Umbilical cord (tissue), 2 donors: ENCODE results near the gene NPBWR2. TPM values are rescaled to one million over a fixed set of nuclear protein-coding genes. Genes with fewer than 3 reads are reported as not detected.

Source experiments
- DNase-seq: peaks from one replicate; pipeline ENCODE4 v3.0.0-alpha.2; 2015; ENCODE audit warnings: low spot score
- total RNA-seq: library from RNA; depleted of rRNA; stranded (reverse); fragments of >200 nt; gene quantifications from one replicate; pipeline ENCODE4 v1.2.3, GENCODE V29; 2014; ENCODE audit warnings: low replicate concordance; ENCODE audit not compliant: insufficient read depth

Gene NPBWR2
- total RNA-seq, 1 donor from 2014 or later = 3.9 TPM

DNA sequence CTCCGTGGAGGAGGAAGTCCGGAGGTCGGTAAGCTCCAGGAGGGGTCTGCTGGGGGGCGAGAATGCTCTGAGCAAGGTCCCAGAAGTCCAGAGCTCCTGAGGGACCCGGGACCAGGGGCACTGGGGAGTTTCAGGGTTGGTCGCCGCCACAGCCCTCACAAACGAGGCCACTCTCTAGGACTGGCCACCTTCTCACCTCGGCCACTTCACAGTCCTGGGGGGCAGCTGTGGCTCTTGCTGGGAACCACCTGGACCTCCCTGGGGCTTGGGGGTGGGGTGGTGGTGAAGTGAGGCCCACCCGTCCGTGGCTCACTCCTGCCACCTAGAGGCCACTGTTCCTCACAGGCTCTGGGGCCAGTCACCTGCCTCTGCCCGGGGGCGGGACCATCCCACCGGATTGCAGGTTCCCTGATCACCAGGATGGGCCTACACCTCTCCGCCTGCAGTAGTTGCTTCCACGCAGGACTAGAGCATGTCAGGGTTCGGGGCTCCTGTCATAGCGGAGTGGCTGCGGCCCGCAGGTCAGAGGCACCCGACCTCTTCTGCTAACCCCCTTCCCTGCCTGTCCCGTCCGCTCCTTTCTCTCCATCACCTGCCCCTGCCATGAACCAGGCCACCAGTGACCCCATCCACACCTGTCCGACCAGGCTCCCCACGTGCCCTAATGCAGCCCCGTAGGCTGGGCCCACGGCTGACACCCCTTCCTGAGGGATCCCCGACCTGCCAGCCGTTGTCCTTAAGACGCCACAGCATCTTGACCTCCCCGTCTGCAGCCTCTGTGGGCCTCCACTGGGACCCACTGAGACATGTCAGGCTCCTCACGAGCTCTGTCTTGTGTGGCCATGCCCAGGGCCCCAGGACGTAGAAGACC, 49.5 kb downstream of the NPBWR2 start:
- DNase-seq = peak; percentile 69

DNA sequence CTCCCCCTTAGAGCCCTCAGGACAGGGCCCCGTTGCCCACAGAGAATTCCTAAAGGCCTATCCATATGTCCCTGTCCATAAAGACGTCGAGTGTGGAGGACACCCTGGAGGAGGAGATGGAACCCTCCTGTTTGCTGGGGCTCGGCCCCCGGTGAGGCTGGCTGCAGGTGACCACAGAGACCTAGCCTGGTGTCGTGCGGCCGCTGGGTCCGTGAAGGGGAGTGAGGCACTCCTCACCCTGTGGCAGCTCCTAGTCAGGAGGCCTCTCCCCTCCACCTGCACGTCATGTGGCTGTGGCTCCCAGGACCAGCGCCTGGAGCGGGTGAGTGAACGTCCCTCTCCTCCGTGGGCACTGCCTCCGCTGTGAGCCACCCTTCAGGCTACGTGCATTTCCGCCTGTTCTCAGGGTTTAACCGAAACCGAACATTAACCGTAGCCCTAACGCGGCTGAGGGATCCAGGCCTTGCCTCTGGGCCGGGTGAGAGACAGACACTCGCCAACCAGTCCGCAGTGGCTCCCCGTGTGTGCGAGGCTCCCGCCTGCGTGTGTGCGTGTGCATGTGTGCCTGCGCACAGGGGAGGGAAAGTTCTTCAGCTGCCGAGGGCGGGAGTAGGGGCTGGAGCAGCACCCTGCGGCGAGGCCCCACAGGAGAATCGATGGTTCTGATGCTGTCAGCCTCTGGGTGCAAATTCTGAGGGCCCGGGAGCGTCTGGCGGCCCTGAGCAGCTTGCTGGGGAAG, 50.3 kb downstream of the NPBWR2 start:
- no peak for DNase-seq

DNA sequence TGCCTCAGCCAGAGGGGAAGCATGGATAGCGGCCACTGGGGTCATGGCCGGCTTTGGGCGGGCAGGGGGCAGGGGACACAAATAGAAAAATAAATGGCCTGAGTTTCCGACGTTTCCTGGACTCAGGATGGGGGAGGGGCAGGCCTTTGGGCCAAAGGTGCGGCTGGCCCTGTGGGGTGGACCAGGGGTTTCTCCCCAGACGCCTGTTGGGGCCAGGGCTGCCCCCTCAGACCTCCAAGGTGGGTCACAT, 50.8 kb downstream of the NPBWR2 start:
- no peak for DNase-seq

DNA sequence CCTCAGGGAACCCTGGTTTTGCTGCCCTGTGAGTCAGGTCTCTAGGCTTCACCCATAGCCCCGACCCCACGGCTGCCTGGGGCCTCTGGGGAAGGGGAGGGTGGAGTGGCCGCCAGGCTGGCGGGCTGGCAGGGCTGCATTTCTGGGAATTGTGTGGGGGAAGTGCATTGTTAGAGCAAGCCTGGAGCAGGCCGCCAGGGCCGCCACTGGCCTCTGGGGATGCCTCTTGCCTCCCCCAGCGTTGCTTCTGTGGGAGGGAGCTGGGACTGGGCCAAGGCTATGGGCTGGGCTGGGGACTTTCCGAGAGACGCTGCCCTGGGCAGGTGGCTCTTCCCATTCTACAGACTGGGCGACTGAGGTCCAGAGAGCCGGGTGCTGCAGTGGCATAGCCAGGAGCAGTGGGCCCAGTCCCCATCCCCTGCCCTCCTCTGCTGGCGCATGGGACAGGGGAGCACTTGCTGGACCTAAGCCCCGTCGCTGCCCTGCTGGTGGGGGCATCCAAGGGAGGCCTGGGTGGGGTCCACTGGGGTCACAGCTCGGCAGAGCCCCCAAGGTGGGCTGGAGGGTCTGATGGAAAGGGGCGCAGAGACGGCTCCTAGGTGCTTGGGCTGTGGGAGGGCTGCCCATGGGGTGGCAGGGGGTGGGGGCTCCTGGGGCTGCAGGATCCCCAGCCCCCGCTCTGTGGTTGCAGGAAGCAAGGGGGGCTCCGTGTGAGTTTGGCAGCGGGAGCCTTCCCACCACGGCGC, 51.3 kb downstream of the NPBWR2 start:
- DNase-seq = peak; percentile 82

DNA sequence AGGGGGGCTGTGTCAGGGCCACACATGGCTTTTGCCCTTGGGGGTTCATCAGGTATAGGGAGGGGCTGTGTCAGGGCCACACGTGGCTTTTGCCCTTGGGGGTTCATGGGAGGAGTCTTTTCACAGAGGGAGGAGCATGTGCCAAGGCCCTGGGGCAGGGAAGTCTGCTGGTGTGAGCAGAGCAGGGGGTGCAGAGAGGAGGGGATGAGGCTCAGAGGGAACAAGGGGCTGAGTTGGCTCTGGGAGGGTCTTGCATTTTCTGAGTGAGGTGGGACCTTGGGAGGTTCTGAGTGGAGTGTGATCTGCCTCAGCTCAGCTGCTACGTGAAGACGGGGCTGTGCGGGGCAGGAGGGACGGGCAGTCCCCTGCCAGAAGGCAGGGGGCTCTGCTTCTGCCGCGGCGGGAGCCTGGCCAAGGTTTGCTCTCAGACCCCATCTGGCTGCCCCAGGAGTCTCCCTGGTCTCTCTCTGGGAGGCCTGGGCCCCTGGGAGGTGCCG, 51.9 kb downstream of the NPBWR2 start:
- no peak for DNase-seq

DNA sequence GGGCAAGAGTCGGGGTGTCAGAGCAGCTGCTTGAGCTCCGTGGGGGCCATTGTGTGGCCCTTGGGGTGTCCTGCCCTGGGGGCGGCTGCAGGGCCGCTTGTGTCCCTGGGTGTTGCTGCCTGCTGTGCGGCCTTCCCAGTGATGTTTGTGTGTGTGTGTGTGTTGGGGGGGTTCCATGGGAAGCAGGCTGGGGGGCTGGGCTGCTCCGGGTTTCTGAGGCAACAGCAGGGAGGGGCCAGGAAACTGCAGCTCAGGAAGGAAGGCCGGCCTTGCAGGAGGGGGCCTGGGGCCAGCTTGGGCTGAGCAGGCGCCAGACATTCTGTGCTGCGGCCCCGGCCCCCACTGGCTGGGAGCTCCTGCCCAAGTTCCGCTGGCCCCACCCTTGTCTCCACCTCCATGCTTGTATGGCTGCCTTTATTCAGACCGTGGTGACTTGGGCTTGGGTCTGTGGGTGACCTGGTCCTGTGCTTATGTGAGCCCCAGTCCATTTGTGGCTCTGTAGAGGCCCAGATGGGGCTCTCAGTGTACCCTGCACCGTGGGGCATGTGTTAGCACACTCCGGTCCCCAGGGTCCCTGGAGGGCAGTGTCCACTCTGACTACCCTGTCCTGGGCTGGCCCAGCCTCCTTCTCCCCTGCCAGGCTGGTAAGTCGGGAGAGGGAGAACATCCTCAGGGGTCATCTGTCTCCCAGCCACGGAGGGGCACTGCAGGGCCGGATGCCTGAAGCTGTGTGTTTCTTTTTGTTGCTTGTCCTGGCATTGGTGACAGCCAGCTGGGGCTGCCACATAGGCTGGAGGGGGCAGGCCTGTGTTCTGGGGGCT, 53.3 kb downstream of the NPBWR2 start:
- DNase-seq = peak; percentile 93

Other genes starting within 250 kb of the NPBWR2 start
- not detected for gene ABHD16B, start 246.1 kb downstream of the NPBWR2 start, total RNA-seq
- 72.2 TPM for gene TPD52L2, start 242.3 kb downstream of the NPBWR2 start, total RNA-seq
- gene DNAJC5, start 212.4 kb downstream of the NPBWR2 start, total RNA-seq = 25.5 TPM
- gene UCKL1, start 151.1 kb downstream of the NPBWR2 start, total RNA-seq = 48.2 TPM
- 8.9 TPM for gene ZNF512B, start 137.6 kb downstream of the NPBWR2 start, total RNA-seq
- gene SAMD10, start 127.9 kb downstream of the NPBWR2 start, total RNA-seq = 0.24 TPM
- gene PRPF6, start 126.4 kb downstream of the NPBWR2 start, total RNA-seq = 44.1 TPM
- 1.2 TPM for gene C20orf204, start 71.4 kb downstream of the NPBWR2 start, total RNA-seq
- gene SOX18, start 57.9 kb downstream of the NPBWR2 start, total RNA-seq = 8.7 TPM
- 20.9 TPM for gene TCEA2, start 44.4 kb downstream of the NPBWR2 start, total RNA-seq
- gene RGS19, start 28.0 kb downstream of the NPBWR2 start, total RNA-seq = 31.5 TPM
- 2.9 TPM for gene OPRL1, start 27.5 kb downstream of the NPBWR2 start, total RNA-seq
- 3.4 TPM for gene LKAAEAR1, start 23.2 kb downstream of the NPBWR2 start, total RNA-seq
- 1.2 TPM for gene MYT1, start 56.9 kb upstream of the NPBWR2 start, total RNA-seq
- gene PCMTD2, start 148.2 kb upstream of the NPBWR2 start, total RNA-seq = 65.7 TPM